Mesothelial cell of epicardium (in vitro differentiated cells): ENCODE results near the gene DLK1. TPM values are rescaled to one million over a fixed set of nuclear protein-coding genes. Genes with fewer than 3 reads are reported as not detected.

Experiments used
- DNase-seq, 2 experiments: peaks; one replicate each; pipeline ENCODE4 v3.0.0; 2021; ENCODE audit warnings: low spot score in 2 of 2; ENCODE audit not compliant: unreplicated experiment in 2 of 2
- H3K27ac Mint-ChIP-seq: 2 replicates; pipeline ENCODE4 v1.8.0; 2021; ENCODE audit warnings: mixed read lengths
- H3K27me3 Mint-ChIP-seq: 2 replicates; pipeline ENCODE4 v1.8.0; 2021; ENCODE audit warnings: low read depth, mixed read lengths
- H3K36me3 Mint-ChIP-seq: 2 replicates; pipeline ENCODE4 v1.8.0; 2021; ENCODE audit warnings: mixed read lengths
- H3K4me1 Mint-ChIP-seq: 2 replicates; pipeline ENCODE4 v1.8.0; 2021; ENCODE audit warnings: mixed read lengths
- H3K4me3 Mint-ChIP-seq: 2 replicates; pipeline ENCODE4 v1.8.0; 2021; ENCODE audit warnings: mild to moderate bottlenecking, moderate library complexity, mixed read lengths
- H3K9me3 Mint-ChIP-seq: 2 replicates; pipeline ENCODE4 v1.8.0; 2021; ENCODE audit warnings: mixed read lengths
- CTCF ChIP-seq: fragments of 200-600 bp; sonication (generic); IDR thresholded peaks from one replicate; pipeline ENCODE4 v1.5.0; 2021; ENCODE audit warnings: antibody characterized with exemption; ENCODE audit not compliant: unreplicated experiment
- total RNA-seq: library from RNA; stranded (reverse); gene quantifications from 3 replicates; pipeline ENCODE4 v1.2.1, GENCODE V29; 2021

The DLK1 gene
- total RNA-seq, 1 donor from 2014 or later, result 1,080 TPM

DNA sequence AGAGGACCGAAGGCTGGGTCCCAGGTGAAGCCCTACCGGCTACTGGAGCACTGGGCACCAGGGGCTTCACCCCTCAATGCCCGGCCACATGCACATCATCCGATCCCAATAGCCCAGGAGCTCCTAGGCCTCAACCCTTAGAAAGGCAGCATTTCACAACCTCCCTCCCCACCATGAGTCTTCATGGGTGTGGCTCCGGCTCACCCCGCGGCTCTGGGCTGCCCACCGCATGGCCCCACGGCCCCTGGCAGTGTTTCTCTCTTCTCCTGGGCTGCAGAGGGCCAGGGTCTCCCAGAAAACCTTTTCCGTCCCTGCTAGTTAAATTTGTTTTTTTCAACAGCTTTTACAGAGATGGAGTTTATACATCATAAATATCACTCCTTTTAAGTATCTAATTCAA lies 28.6 kb upstream of the DLK1 start:
- H3K4me3 Mint-ChIP-seq, result no peak overlapping the region
- no peaks in the 10 kb centered on the region for H3K9me3 Mint-ChIP-seq
- no peaks in the 10 kb centered on the region for H3K27me3 Mint-ChIP-seq
- TF ChIP-seq CTCF, result no peak
- no peaks in the 10 kb centered on the region for H3K36me3 Mint-ChIP-seq
- no peak for DNase-seq
- H3K27ac Mint-ChIP-seq, result peak overlapping the region; percentile 25
- H3K4me1 Mint-ChIP-seq, result peaks cover 43% of the 10 kb centered on the region

- H3K27ac Mint-ChIP-seq, result peak overlapping the region; percentile 62
- no peak overlapping the region for H3K4me3 Mint-ChIP-seq
Measured at GRCh38 chr14:100698666-100699448, 27.8 kb upstream of the DLK1 start.

DNA sequence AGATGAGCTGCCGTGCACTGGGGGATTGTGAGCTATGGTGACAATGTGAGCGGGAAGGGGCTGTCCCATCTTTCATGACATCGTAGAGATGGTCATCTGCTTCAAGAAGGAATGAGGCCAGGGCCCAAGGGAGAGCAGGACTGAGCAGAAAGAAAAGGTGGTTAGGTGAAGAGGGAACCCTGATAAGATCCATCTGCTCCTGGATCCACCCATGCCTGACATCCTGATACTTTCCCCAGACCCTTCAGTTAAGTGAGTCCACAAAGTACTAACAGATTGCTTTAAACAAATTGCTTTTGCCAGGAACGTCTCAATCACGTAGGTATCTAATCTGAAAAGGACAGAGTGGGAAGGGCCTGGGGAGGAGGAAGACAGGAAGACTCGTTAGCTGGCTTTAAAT lies 25.4 kb upstream of the DLK1 start:
- Mint-ChIP-seq H3K4me1 (peaks cover 25% of the 10 kb centered on the region), H3K27ac (no peak overlapping the region), H3K9me3 (no peaks in the 10 kb centered on the region), H3K4me3 (no peak overlapping the region), H3K27me3 (peaks cover 2% of the 10 kb centered on the region), H3K36me3 (no peaks in the 10 kb centered on the region)
- TF ChIP-seq CTCF, result no peak
- DNase-seq, result no peak

More at GRCh38 chr14:100698666-100699448, 27.8 kb upstream of the DLK1 start:
- DNase-seq, result no peak
- H3K9me3 Mint-ChIP-seq, result no peaks in the 10 kb centered on the region
- no peak for TF ChIP-seq CTCF
- peaks cover 40% of the 10 kb centered on the region for H3K4me1 Mint-ChIP-seq
- H3K36me3 Mint-ChIP-seq, result no peaks in the 10 kb centered on the region
- H3K27me3 Mint-ChIP-seq, result no peaks in the 10 kb centered on the region

DNA sequence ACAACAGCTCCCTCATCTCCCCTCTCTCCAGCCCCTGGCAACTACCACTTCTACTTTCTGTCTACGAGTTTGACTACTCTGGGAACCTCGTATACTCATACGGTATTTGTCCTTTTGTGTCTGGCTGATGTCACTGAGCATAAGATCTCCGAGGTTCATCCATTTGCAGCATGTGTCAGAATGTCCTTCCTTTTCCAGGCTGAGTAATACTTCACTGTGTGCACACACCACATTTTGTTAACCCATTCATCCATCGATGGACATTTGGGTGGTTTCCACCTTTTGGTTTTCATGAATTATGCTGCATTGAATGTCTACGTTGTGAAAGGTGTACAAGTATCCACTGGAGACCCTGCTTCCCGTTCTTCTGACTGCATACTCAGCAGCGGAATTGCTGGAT lies 24.1 kb upstream of the DLK1 start:
- H3K4me1 Mint-ChIP-seq, result peaks cover 22% of the 10 kb centered on the region
- H3K27ac Mint-ChIP-seq, result no peak overlapping the region
- peaks cover 2% of the 10 kb centered on the region for H3K27me3 Mint-ChIP-seq
- TF ChIP-seq CTCF, result no peak
- H3K4me3 Mint-ChIP-seq, result no peak overlapping the region
- DNase-seq, result no peak
- no peaks in the 10 kb centered on the region for H3K9me3 Mint-ChIP-seq
- H3K36me3 Mint-ChIP-seq, result no peaks in the 10 kb centered on the region

- Mint-ChIP-seq H3K36me3 (no peaks in the 10 kb centered on the region), H3K27ac (peak overlapping the region; percentile 30), H3K4me1 (peaks cover 22% of the 10 kb centered on the region), H3K27me3 (peaks cover 2% of the 10 kb centered on the region), H3K4me3 (no peak overlapping the region), H3K9me3 (no peaks in the 10 kb centered on the region)
- TF ChIP-seq CTCF, result no peak
- DNase-seq, result no peak
Measured at GRCh38 chr14:100703386-100704220, 23.1 kb upstream of the DLK1 start.
